ENCODE data around the gene RFXANK.

DNA sequence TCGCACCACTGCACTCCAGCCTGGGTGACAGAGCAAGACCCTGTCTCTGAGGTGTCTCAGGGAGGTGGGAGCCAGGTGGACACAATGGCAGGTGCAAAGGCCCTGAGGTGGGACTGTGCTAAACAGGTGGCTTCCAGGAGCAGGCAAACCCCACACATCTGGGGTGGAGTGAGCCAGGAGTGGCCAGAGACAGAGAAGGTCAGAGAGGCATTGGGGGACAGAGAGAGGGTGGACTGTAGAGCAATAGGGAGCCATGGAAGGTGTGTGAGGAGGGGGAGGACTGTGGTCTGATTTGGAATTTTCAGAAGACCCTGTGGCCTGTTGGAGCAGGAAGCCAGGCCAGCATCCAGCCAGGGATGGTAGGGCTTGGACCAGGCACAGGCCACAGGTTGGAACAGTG lies 26.7 kb upstream of the RFXANK start:
- TF ChIP-seq, protein P1, sequence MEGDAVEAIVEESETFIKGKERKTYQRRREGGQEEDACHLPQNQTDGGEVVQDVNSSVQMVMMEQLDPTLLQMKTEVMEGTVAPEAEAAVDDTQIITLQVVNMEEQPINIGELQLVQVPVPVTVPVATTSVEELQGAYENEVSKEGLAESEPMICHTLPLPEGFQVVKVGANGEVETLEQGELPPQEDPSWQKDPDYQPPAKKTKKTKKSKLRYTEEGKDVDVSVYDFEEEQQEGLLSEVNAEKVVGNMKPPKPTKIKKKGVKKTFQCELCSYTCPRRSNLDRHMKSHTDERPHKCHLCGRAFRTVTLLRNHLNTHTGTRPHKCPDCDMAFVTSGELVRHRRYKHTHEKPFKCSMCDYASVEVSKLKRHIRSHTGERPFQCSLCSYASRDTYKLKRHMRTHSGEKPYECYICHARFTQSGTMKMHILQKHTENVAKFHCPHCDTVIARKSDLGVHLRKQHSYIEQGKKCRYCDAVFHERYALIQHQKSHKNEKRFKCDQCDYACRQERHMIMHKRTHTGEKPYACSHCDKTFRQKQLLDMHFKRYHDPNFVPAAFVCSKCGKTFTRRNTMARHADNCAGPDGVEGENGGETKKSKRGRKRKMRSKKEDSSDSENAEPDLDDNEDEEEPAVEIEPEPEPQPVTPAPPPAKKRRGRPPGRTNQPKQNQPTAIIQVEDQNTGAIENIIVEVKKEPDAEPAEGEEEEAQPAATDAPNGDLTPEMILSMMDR (IDR thresholded peaks at IDR 0.05; ENCODE audit: low read length): no peak
- TF ChIP-seq EZH2 (IDR thresholded peaks at IDR 0.05; ENCODE audit: borderline replicate concordance, low read length): no peak
